ENCODE results near the gene CEP135.

- TF ChIP-seq CTCF (IDR thresholded peaks at IDR 0.05) (no peak), POLR2AphosphoS5 (IDR thresholded peaks at IDR 0.05; ENCODE audit: low read depth, low read length) (no peak), CHD2 (IDR thresholded peaks at IDR 0.05; ENCODE audit: low read length, partially characterized antibody) (no peak), MEF2A (IDR thresholded peaks at IDR 0.05; ENCODE audit: borderline replicate concordance, low read depth) (no peak), REST (IDR thresholded peaks at IDR 0.05; ENCODE audit: low read depth, low read length) (no peak), MXI1 (IDR thresholded peaks at IDR 0.05; ENCODE audit: low read depth, low read length) (no peak), MAX (IDR thresholded peaks at IDR 0.05; ENCODE audit: low read depth) (no peak), NRF1 (IDR thresholded peaks at IDR 0.05; ENCODE audit: low read depth, low read length) (no peak), JUND (IDR thresholded peaks at IDR 0.05) (no peak), SMC3 (IDR thresholded peaks at IDR 0.05; ENCODE audit: low read depth, low read length) (no peak), TAF1 (IDR thresholded peaks at IDR 0.05; ENCODE audit: borderline replicate concordance, low read depth, low read length) (no peak), GABPA (IDR thresholded peaks at IDR 0.05; ENCODE audit: low read depth) (no peak)
- TF ChIP-seq, protein P1, sequence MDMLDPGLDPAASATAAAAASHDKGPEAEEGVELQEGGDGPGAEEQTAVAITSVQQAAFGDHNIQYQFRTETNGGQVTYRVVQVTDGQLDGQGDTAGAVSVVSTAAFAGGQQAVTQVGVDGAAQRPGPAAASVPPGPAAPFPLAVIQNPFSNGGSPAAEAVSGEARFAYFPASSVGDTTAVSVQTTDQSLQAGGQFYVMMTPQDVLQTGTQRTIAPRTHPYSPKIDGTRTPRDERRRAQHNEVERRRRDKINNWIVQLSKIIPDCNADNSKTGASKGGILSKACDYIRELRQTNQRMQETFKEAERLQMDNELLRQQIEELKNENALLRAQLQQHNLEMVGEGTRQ (IDR thresholded peaks at IDR 0.05; ENCODE audit: borderline replicate concordance, low read depth, low read length) = no peak
Measured at GRCh38 chr4:55926610-55927009, 22.1 kb upstream of the CEP135 start.

Data from SK-N-SH (cell line).